ENCODE data around the gene ATP9A. TPM values are rescaled to one million over a fixed set of nuclear protein-coding genes. Genes with fewer than 3 reads are reported as not detected.

Gene ATP9A
- total RNA-seq, 1 donor from 2014 or later = 260 TPM

Other genes starting within 250 kb of the ATP9A start
- 0.47 TPM for gene NFATC2, start 225.7 kb downstream of the ATP9A start, total RNA-seq
- gene SALL4, start 34.1 kb upstream of the ATP9A start, total RNA-seq = 0.16 TPM

Data from occipital lobe (tissue), 1 donor.